Measurements from ENCODE around the gene MUC15.
A peak's percentile ranks its signal among the peaks of the same experiment; 100 is the strongest.

The MUC15 gene

DNA sequence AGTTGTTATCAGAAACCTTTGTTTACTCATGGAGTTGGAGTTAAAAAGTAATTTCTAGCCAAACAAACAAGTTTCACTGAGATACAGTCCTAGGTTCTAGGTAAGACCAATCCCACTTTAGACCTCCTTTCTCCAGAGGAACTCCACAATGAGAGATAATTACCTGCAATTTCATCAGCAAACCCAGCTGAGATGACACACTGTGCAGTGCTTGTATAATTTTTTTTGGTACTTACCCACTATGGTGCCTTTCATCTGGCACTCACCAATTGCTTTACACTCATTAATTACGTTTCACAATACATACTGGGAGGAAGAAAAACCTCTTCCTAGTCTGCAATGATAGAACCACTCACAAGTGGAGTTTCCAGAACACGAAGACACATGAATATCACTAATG is 1.8 kb upstream of the MUC15 start:
- Histone ChIP-seq H2BK15ac (ENCODE audit: low read length) (no peak overlapping the region), H3K4me3 (ENCODE audit: low read length in 2 of 2) (no peak overlapping the region), H2AK5ac (ENCODE audit: low read depth, low read length) (no peak overlapping the region), H2BK5ac (ENCODE audit: low read length) (no peak overlapping the region), H4K91ac (ENCODE audit: low read depth, low read length, poor library complexity) (no peak overlapping the region), H3K4me1 (ENCODE audit: control insufficient read depth in 2 of 2, insufficient read depth in 1 of 2, low read depth in 1 of 2, low read length in 2 of 2) (peaks cover 2 to 5% of the 10 kb centered on the region in 2 donors), H3K4me2 (ENCODE audit: insufficient read depth, low read length, poor library complexity, severe bottlenecking) (no peak overlapping the region), H3K23ac (ENCODE audit: low read depth, low read length, poor library complexity) (no peak overlapping the region), H3K36me3 (replicated peaks in 1 of 2; ENCODE audit: control insufficient read depth in 2 of 2, insufficient read depth in 2 of 2, low read length in 2 of 2) (no peaks in the 10 kb centered on the region), H3K9me3 (replicated peaks in 1 of 2; ENCODE audit: control insufficient read depth in 2 of 2, insufficient read depth in 1 of 2, low read depth in 1 of 2, low read length in 2 of 2) (no peaks in the 10 kb centered on the region), H3K4ac (ENCODE audit: low read length) (no peak overlapping the region), H2AFZ (ENCODE audit: low read length) (no peak overlapping the region), H2BK120ac (ENCODE audit: low read depth, low read length) (no peak overlapping the region), H3K9ac (ENCODE audit: low read depth, low read length, poor library complexity) (no peak overlapping the region), H3K27ac (replicated peaks; ENCODE audit: low read length) (no peak overlapping the region), H2BK12ac (ENCODE audit: low read length) (no peak overlapping the region), H3K79me1 (ENCODE audit: low read depth, low read length) (no peaks in the 10 kb centered on the region), H3K18ac (ENCODE audit: low read length) (no peak overlapping the region), H3K27me3 (ENCODE audit: control insufficient read depth in 3 of 3, insufficient read depth in 3 of 3, low read depth in 1 of 3, low read length in 3 of 3) (no peaks in the 10 kb centered on the region), H3K14ac (ENCODE audit: low read length) (no peak overlapping the region), H4K8ac (ENCODE audit: low read depth, low read length) (no peak overlapping the region)
- WGBS, 2 donors (ENCODE audit: extremely low coverage in 2 of 2, insufficient read length in 2 of 2, insufficient replicate concordance in 1 of 2), result no CpG with 5 or more reads among the region's 2 CpGs
- DNase-seq (ENCODE audit: low spot score), result no peak

DNA sequence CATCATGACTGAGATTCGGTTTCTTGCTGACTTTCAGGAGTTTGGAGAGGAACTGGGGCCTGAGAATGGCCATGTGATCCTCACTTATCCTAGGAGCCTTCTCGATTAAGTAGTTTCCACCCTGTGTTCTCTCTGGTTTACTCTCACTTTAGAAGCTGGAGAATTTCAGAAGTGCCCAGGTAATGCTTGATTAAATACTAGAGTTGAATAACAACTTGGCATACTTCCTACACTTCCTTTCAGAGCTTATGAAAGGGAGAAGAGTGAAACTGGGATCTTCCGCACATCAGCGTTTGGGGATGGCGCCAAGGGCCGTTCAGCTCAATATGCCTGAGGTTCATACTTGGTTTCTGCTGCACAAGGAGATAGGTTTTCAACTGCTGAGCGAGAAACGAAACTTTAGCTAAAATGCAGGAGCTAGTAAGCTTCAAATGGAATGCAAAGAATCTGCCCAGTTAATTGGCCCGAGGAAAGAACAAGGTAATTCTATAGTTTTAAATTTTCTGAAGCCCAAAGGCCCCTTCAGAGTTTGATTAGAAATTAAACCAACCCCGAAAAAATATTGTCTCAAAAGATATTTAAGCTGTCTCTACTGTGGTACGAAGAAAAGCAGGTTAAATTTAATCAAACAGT is 823 bp upstream of the MUC15 start:
- Histone ChIP-seq H3K27ac (replicated peaks; ENCODE audit: low read length) (peak overlapping the region; percentile 26), H3K4me3 (ENCODE audit: low read length in 2 of 2) (no peak overlapping the region), H3K9me3 (replicated peaks in 1 of 2; ENCODE audit: control insufficient read depth in 2 of 2, insufficient read depth in 1 of 2, low read depth in 1 of 2, low read length in 2 of 2) (no peaks in the 10 kb centered on the region), H4K8ac (ENCODE audit: low read depth, low read length) (no peak overlapping the region), H4K91ac (ENCODE audit: low read depth, low read length, poor library complexity) (no peak overlapping the region), H2BK120ac (ENCODE audit: low read depth, low read length) (no peak overlapping the region), H3K4me1 (ENCODE audit: control insufficient read depth in 2 of 2, insufficient read depth in 1 of 2, low read depth in 1 of 2, low read length in 2 of 2) (peaks cover 2 to 5% of the 10 kb centered on the region in 2 donors), H3K4me2 (ENCODE audit: insufficient read depth, low read length, poor library complexity, severe bottlenecking) (no peak overlapping the region), H2AFZ (ENCODE audit: low read length) (no peak overlapping the region), H3K27me3 (ENCODE audit: control insufficient read depth in 3 of 3, insufficient read depth in 3 of 3, low read depth in 1 of 3, low read length in 3 of 3) (no peaks in the 10 kb centered on the region), H3K18ac (ENCODE audit: low read length) (no peak overlapping the region), H3K79me1 (ENCODE audit: low read depth, low read length) (no peaks in the 10 kb centered on the region), H2BK12ac (ENCODE audit: low read length) (no peak overlapping the region), H2AK5ac (ENCODE audit: low read depth, low read length) (no peak overlapping the region), H2BK5ac (ENCODE audit: low read length) (no peak overlapping the region), H3K4ac (ENCODE audit: low read length) (no peak overlapping the region), H3K14ac (ENCODE audit: low read length) (no peak overlapping the region), H2BK15ac (ENCODE audit: low read length) (no peak overlapping the region), H3K36me3 (replicated peaks in 1 of 2; ENCODE audit: control insufficient read depth in 2 of 2, insufficient read depth in 2 of 2, low read length in 2 of 2) (no peaks in the 10 kb centered on the region), H3K23ac (ENCODE audit: low read depth, low read length, poor library complexity) (no peak overlapping the region), H3K9ac (ENCODE audit: low read depth, low read length, poor library complexity) (no peak overlapping the region)
- no CpG with 5 or more reads among the region's 11 CpGs for WGBS, 2 donors (ENCODE audit: extremely low coverage in 2 of 2, insufficient read length in 2 of 2, insufficient replicate concordance in 1 of 2)
- peak; percentile 8 for DNase-seq (ENCODE audit: low spot score)

DNA sequence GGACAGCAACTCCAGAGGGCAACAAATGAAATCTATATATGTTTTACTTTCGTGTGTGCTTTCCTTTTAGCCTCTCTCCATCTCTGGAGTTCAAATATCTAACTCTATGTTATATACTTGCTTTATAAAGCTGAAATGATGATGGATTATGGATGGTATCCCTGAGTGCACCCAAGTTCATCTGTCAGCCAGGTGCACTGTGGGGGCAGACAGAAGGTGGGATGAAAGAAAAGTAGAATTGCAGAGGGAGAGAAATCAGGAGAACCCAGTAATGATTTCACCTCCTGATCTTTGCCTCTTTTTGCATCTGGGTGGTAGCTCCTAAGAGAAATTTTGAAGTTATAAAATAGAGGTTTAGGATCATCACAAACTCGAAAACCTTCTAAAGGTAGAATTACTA is 2.4 kb downstream of the MUC15 start:
- Histone ChIP-seq H3K27me3 (ENCODE audit: control insufficient read depth in 3 of 3, insufficient read depth in 3 of 3, low read depth in 1 of 3, low read length in 3 of 3) (no peaks in the 10 kb centered on the region), H3K4me1 (ENCODE audit: control insufficient read depth in 2 of 2, insufficient read depth in 1 of 2, low read depth in 1 of 2, low read length in 2 of 2) (peaks cover 2 to 5% of the 10 kb centered on the region in 2 donors), H2AFZ (ENCODE audit: low read length) (no peak overlapping the region), H3K18ac (ENCODE audit: low read length) (no peak overlapping the region), H3K4me3 (ENCODE audit: low read length in 2 of 2) (no peak overlapping the region), H3K9me3 (replicated peaks in 1 of 2; ENCODE audit: control insufficient read depth in 2 of 2, insufficient read depth in 1 of 2, low read depth in 1 of 2, low read length in 2 of 2) (no peaks in the 10 kb centered on the region), H3K27ac (replicated peaks; ENCODE audit: low read length) (no peak overlapping the region), H4K91ac (ENCODE audit: low read depth, low read length, poor library complexity) (no peak overlapping the region), H4K8ac (ENCODE audit: low read depth, low read length) (no peak overlapping the region), H3K14ac (ENCODE audit: low read length) (no peak overlapping the region), H2BK120ac (ENCODE audit: low read depth, low read length) (no peak overlapping the region), H3K36me3 (replicated peaks in 1 of 2; ENCODE audit: control insufficient read depth in 2 of 2, insufficient read depth in 2 of 2, low read length in 2 of 2) (no peaks in the 10 kb centered on the region), H2BK5ac (ENCODE audit: low read length) (no peak overlapping the region), H3K79me1 (ENCODE audit: low read depth, low read length) (no peaks in the 10 kb centered on the region), H2BK15ac (ENCODE audit: low read length) (no peak overlapping the region), H2BK12ac (ENCODE audit: low read length) (no peak overlapping the region), H3K4me2 (ENCODE audit: insufficient read depth, low read length, poor library complexity, severe bottlenecking) (no peak overlapping the region), H3K23ac (ENCODE audit: low read depth, low read length, poor library complexity) (no peak overlapping the region), H3K9ac (ENCODE audit: low read depth, low read length, poor library complexity) (no peak overlapping the region), H2AK5ac (ENCODE audit: low read depth, low read length) (no peak overlapping the region), H3K4ac (ENCODE audit: low read length) (no peak overlapping the region)
- no CpG with 5 or more reads among the region's 2 CpGs for WGBS, 2 donors (ENCODE audit: extremely low coverage in 2 of 2, insufficient read length in 2 of 2, insufficient replicate concordance in 1 of 2)
- DNase-seq (ENCODE audit: low spot score), result no peak

DNA sequence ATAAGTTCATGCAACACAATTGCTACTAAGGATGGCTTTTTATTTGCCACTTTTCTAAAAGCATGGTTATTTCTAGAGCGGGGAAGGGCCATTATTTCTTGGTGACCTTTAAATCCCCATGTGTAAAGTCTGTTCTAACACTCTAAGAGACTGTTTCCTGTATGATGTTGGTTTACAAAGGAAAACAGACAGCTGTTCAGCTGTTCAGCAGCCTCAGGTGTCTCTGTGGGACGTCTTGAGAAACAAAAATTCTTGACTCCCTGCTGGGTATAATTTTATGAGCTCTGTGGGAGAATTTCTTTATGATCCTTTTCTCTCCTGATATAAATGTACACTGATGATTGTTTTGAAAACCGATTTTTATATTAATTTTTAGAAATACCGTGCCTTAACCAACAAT is 13.9 kb downstream of the MUC15 start:
- no peak overlapping the region for H2AK5ac ChIP-seq (ENCODE audit: low read depth, low read length)
- peaks cover 4 to 12% of the 10 kb centered on the region in 2 donors for H3K4me1 ChIP-seq (ENCODE audit: control insufficient read depth in 2 of 2, insufficient read depth in 1 of 2, low read depth in 1 of 2, low read length in 2 of 2)
- no peaks in the 10 kb centered on the region for H3K27me3 ChIP-seq (ENCODE audit: control insufficient read depth in 3 of 3, insufficient read depth in 3 of 3, low read depth in 1 of 3, low read length in 3 of 3)
- no peaks in the 10 kb centered on the region for H3K79me1 ChIP-seq (ENCODE audit: low read depth, low read length)
- no peak overlapping the region for H3K14ac ChIP-seq (ENCODE audit: low read length)
- H3K4me2 ChIP-seq (ENCODE audit: insufficient read depth, low read length, poor library complexity, severe bottlenecking), result no peak overlapping the region
- no peak for DNase-seq (ENCODE audit: low spot score)
- H2BK120ac ChIP-seq (ENCODE audit: low read depth, low read length), result no peak overlapping the region
- no peak overlapping the region for H2BK15ac ChIP-seq (ENCODE audit: low read length)
- H3K27ac ChIP-seq (replicated peaks; ENCODE audit: low read length), result no peak overlapping the region
- H2AFZ ChIP-seq (ENCODE audit: low read length), result no peak overlapping the region
- H3K18ac ChIP-seq (ENCODE audit: low read length), result no peak overlapping the region
- no peak overlapping the region for H2BK5ac ChIP-seq (ENCODE audit: low read length)
- H3K36me3 ChIP-seq (replicated peaks in 1 of 2; ENCODE audit: control insufficient read depth in 2 of 2, insufficient read depth in 2 of 2, low read length in 2 of 2), result no peaks in the 10 kb centered on the region
- no CpG with 5 or more reads among the region's 4 CpGs for WGBS, 2 donors (ENCODE audit: extremely low coverage in 2 of 2, insufficient read length in 2 of 2, insufficient replicate concordance in 1 of 2)
- H4K8ac ChIP-seq (ENCODE audit: low read depth, low read length), result no peak overlapping the region
- no peak overlapping the region for H3K23ac ChIP-seq (ENCODE audit: low read depth, low read length, poor library complexity)
- H3K4ac ChIP-seq (ENCODE audit: low read length), result no peak overlapping the region
- no peak overlapping the region for H2BK12ac ChIP-seq (ENCODE audit: low read length)
- H4K91ac ChIP-seq (ENCODE audit: low read depth, low read length, poor library complexity), result no peak overlapping the region
- no peak overlapping the region for H3K4me3 ChIP-seq (ENCODE audit: low read length in 2 of 2)
- no peaks in the 10 kb centered on the region for H3K9me3 ChIP-seq (replicated peaks in 1 of 2; ENCODE audit: control insufficient read depth in 2 of 2, insufficient read depth in 1 of 2, low read depth in 1 of 2, low read length in 2 of 2)
- no peak overlapping the region for H3K9ac ChIP-seq (ENCODE audit: low read depth, low read length, poor library complexity)

Measured in neuronal stem cell (in vitro differentiated cells).